ENCODE measurements around the gene TSPAN9. TPM values are rescaled to one million over a fixed set of nuclear protein-coding genes. Genes with fewer than 3 reads are reported as not detected.

Gene TSPAN9
- total and polyA plus RNA-seq, 2 experiments from 2014 or later, result 6.0 to 31.5 TPM

GRCh38 chr12:3033539-3033867 lies 43.7 kb upstream of the TSPAN9 start:
- Histone ChIP-seq H3K79me2 (replicated peaks; ENCODE audit: insufficient read depth) (no peaks in the 10 kb centered on the region), H3K27me3 (ENCODE audit: insufficient read depth) (no peaks in the 10 kb centered on the region), H3K27ac (ENCODE audit: low read depth) (peak overlapping the region; percentile 87; the same call in 1 of the 2 replicates), H3K4me2 (no peak overlapping the region), H3K4me1 (ENCODE audit: insufficient read depth) (no peaks in the 10 kb centered on the region), H3F3A (replicated peaks; ENCODE audit: low read depth) (peaks cover 29% of the 10 kb centered on the region), H2AFZ (no peak overlapping the region), H3K9me2 (ENCODE audit: insufficient read depth) (no peaks in the 10 kb centered on the region), H3K36me3 (ENCODE audit: insufficient read depth) (peaks cover 23% of the 10 kb centered on the region), H3K4me3 (no peak overlapping the region), H4K20me1 (replicated peaks; ENCODE audit: insufficient read depth) (peaks cover 31% of the 10 kb centered on the region)
- H3K9me3 Mint-ChIP-seq, result no peaks in the 10 kb centered on the region
- DNase-seq (ENCODE audit: low spot score), result no peak
- peaks cover 17% of the 10 kb centered on the region for H3K27me3 Mint-ChIP-seq (ENCODE audit: insufficient read depth, low read depth, poor library complexity)
- TF ChIP-seq EZH2phosphoT487 (IDR thresholded peaks at IDR 0.05; ENCODE audit: unreplicated experiment) (no peak), ZNF114 (CRISPR knock-in tag; IDR thresholded peaks at IDR 0.05) (no peak), STAT1 (IDR thresholded peaks at IDR 0.05; ENCODE audit: unreplicated experiment) (no peak), ETS1 (IDR thresholded peaks at IDR 0.05) (no peak), POLR2AphosphoS5 (IDR thresholded peaks at IDR 0.05; ENCODE audit: low read depth) (no peak), ZNF331 (CRISPR knock-in tag; IDR thresholded peaks at IDR 0.05; ENCODE audit: low read depth) (no peak), JUNB (IDR thresholded peaks at IDR 0.05; ENCODE audit: unreplicated experiment) (no peak), EZH2 (IDR thresholded peaks at IDR 0.05; ENCODE audit: low read depth, unreplicated experiment) (no peak), NANOG (IDR thresholded peaks at IDR 0.05; ENCODE audit: borderline replicate concordance) (no peak)
- TF ChIP-seq, protein P1, sequence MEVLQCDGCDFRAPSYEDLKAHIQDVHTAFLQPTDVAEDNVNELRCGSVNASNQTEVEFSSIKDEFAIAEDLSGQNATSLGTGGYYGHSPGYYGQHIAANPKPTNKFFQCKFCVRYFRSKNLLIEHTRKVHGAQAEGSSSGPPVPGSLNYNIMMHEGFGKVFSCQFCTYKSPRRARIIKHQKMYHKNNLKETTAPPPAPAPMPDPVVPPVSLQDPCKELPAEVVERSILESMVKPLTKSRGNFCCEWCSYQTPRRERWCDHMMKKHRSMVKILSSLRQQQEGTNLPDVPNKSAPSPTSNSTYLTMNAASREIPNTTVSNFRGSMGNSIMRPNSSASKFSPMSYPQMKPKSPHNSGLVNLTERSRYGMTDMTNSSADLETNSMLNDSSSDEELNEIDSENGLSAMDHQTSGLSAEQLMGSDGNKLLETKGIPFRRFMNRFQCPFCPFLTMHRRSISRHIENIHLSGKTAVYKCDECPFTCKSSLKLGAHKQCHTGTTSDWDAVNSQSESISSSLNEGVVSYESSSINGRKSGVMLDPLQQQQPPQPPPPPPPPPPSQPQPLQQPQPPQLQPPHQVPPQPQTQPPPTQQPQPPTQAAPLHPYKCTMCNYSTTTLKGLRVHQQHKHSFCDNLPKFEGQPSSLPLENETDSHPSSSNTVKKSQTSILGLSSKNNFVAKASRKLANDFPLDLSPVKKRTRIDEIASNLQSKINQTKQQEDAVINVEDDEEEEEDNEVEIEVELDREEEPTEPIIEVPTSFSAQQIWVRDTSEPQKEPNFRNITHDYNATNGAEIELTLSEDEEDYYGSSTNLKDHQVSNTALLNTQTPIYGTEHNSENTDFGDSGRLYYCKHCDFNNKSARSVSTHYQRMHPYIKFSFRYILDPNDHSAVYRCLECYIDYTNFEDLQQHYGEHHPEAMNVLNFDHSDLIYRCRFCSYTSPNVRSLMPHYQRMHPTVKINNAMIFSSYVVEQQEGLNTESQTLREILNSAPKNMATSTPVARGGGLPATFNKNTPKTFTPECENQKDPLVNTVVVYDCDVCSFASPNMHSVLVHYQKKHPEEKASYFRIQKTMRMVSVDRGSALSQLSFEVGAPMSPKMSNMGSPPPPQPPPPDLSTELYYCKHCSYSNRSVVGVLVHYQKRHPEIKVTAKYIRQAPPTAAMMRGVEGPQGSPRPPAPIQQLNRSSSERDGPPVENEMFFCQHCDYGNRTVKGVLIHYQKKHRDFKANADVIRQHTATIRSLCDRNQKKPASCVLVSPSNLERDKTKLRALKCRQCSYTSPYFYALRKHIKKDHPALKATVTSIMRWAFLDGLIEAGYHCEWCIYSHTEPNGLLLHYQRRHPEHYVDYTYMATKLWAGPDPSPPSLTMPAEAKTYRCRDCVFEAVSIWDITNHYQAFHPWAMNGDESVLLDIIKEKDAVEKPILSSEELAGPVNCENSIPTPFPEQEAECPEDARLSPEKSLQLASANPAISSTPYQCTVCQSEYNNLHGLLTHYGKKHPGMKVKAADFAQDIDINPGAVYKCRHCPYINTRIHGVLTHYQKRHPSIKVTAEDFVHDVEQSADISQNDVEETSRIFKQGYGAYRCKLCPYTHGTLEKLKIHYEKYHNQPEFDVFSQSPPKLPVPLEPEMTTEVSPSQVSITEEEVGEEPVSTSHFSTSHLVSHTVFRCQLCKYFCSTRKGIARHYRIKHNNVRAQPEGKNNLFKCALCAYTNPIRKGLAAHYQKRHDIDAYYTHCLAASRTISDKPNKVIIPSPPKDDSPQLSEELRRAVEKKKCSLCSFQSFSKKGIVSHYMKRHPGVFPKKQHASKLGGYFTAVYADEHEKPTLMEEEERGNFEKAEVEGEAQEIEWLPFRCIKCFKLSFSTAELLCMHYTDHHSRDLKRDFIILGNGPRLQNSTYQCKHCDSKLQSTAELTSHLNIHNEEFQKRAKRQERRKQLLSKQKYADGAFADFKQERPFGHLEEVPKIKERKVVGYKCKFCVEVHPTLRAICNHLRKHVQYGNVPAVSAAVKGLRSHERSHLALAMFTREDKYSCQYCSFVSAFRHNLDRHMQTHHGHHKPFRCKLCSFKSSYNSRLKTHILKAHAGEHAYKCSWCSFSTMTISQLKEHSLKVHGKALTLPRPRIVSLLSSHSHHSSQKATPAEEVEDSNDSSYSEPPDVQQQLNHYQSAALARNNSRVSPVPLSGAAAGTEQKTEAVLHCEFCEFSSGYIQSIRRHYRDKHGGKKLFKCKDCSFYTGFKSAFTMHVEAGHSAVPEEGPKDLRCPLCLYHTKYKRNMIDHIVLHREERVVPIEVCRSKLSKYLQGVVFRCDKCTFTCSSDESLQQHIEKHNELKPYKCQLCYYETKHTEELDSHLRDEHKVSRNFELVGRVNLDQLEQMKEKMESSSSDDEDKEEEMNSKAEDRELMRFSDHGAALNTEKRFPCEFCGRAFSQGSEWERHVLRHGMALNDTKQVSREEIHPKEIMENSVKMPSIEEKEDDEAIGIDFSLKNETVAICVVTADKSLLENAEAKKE (CRISPR knock-in tag; IDR thresholded peaks at IDR 0.05), result no peak
- TF ChIP-seq, protein P2, sequence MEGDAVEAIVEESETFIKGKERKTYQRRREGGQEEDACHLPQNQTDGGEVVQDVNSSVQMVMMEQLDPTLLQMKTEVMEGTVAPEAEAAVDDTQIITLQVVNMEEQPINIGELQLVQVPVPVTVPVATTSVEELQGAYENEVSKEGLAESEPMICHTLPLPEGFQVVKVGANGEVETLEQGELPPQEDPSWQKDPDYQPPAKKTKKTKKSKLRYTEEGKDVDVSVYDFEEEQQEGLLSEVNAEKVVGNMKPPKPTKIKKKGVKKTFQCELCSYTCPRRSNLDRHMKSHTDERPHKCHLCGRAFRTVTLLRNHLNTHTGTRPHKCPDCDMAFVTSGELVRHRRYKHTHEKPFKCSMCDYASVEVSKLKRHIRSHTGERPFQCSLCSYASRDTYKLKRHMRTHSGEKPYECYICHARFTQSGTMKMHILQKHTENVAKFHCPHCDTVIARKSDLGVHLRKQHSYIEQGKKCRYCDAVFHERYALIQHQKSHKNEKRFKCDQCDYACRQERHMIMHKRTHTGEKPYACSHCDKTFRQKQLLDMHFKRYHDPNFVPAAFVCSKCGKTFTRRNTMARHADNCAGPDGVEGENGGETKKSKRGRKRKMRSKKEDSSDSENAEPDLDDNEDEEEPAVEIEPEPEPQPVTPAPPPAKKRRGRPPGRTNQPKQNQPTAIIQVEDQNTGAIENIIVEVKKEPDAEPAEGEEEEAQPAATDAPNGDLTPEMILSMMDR (conservative IDR thresholded peaks at IDR 0.05; ENCODE audit: low read depth in 2 of 2), result no peak
- peaks cover 54% of the 10 kb centered on the region for H3K36me3 Mint-ChIP-seq (ENCODE audit: low read depth)
- peak overlapping the region; percentile 71 for H3K27ac Mint-ChIP-seq
- H3K4me1 Mint-ChIP-seq, result peaks cover 9% of the 10 kb centered on the region
- no peak overlapping the region for H3K4me3 Mint-ChIP-seq
- ATAC-seq, result peak; percentile 6
